B cell (primary cell): ENCODE results near the gene ANKRD17. TPM values are rescaled to one million over a fixed set of nuclear protein-coding genes. Genes with fewer than 3 reads are reported as not detected.
"Not testable (repeated sequence)": the region's sequence is repeated elsewhere in the genome, so short reads cannot be mapped to it uniquely, and the experiment has no call there.

ENCODE experiments used
- ATAC-seq: fragments of 200-7000 bp; cut with Tn5 transposase; one replicate; pipeline ENCODE4 v1.10.0; 2021; ENCODE audit warnings: low read depth, mild to moderate bottlenecking, moderate number of reproducible peaks, moderate library complexity
- CTCF ChIA-PET: fragments of 350-600 bp; sonication (Branson Sonifier 250); formaldehyde crosslinking; loops from one replicate; lab custom pipeline; 2021; ENCODE audit warnings: antibody characterized with exemption, inconsistent platforms; lab: Charles Lee
- POLR2A ChIA-PET: fragments of 350-600 bp; sonication (Branson Sonifier 250); formaldehyde crosslinking; loops from one replicate; lab custom pipeline; 2021; ENCODE audit warnings: antibody characterized with exemption; lab: Charles Lee
- DNase-seq: peaks from one replicate; pipeline ENCODE4 v3.0.0; 2013
- H2AFZ ChIP-seq: 2 replicates; pipeline ENCODE4 v1.6.1; 2012; ENCODE audit warnings: mild to moderate bottlenecking, low read depth, low read length; ENCODE audit not compliant: insufficient read depth, poor library complexity, severe bottlenecking
- H3K27ac ChIP-seq, 2 donors: 1 replicate in 1 of 2; 2 replicates in 1 of 2; pipeline ENCODE4 v1.5.1; 2012 to 2013; ENCODE audit warnings: low read length in 2 of 2, mild to moderate bottlenecking in 2 of 2, moderate library complexity in 1 of 2
- H3K27me3 ChIP-seq, 4 experiments: fragments of 200-600 bp in 1 of 4; sonication (generic) in 1 of 4; replicated peaks in 1 of 4; 1 replicate in 2 of 4; 2 replicates in 2 of 4; pipeline versions ENCODE4 v1.6.1 to v1.7.0; 2013 to 2016; ENCODE audit warnings: low read length in 3 of 4, mild to moderate bottlenecking in 2 of 4, mixed read lengths in 1 of 4, moderate library complexity in 1 of 4; ENCODE audit not compliant: insufficient read depth in 4 of 4, control insufficient read depth in 3 of 4; ENCODE audit errors: control extremely low read depth in 1 of 4
- H3K36me3 ChIP-seq, 2 experiments: replicated peaks in 1 of 2; 1 replicate in 1 of 2; 2 replicates in 1 of 2; pipeline versions ENCODE4 v1.6.1 to v1.7.1; 2013; ENCODE audit warnings: low read length in 1 of 2; ENCODE audit not compliant: insufficient read depth in 2 of 2, control insufficient read depth in 1 of 2; ENCODE audit errors: control extremely low read depth in 1 of 2, extremely low read depth in 1 of 2
- H3K4me1 ChIP-seq, 2 donors: fragments of 200-600 bp in 1 of 2; sonication (generic) in 1 of 2; 1 replicate in 1 of 2; 2 replicates in 1 of 2; pipeline versions ENCODE4 v1.5.1 to v1.6.1; 2013 to 2017; ENCODE audit warnings: low read length in 2 of 2; ENCODE audit not compliant: control insufficient read depth in 2 of 2, insufficient read depth in 2 of 2
- H3K4me2 ChIP-seq: replicated peaks from 2 replicates; pipeline ENCODE3; 2012; ENCODE audit warnings: mild to moderate bottlenecking, low read depth, low read length; ENCODE audit not compliant: poor library complexity, severe bottlenecking
- H3K4me3 ChIP-seq, 5 experiments: fragments of 200-600 bp in 1 of 5; sonication (generic) in 1 of 5; 1 replicate in 3 of 5; 2 replicates in 2 of 5; pipeline versions ENCODE4 v1.5.1 to v1.7.0; 2011 to 2016; ENCODE audit warnings: low read length in 4 of 5, mild to moderate bottlenecking in 4 of 5, low read depth in 2 of 5, control low read depth in 1 of 5, moderate library complexity in 1 of 5; ENCODE audit not compliant: insufficient read depth in 1 of 5; ENCODE audit errors: control extremely low read depth in 1 of 5, extremely low read depth in 1 of 5
- H3K79me2 ChIP-seq: fragments of 200-600 bp; sonication (generic); one replicate; pipeline ENCODE4 v1.6.0; 2016; ENCODE audit warnings: low read length; ENCODE audit not compliant: control insufficient read depth, insufficient read depth
- H3K9ac ChIP-seq: fragments of 200-600 bp; sonication (generic); 2 replicates; pipeline ENCODE4 v1.6.1; 2017; ENCODE audit warnings: mild to moderate bottlenecking, low read length, moderate library complexity
- H3K9me3 ChIP-seq, 3 donors: one replicate each; pipeline versions ENCODE4 v1.6.1 to v1.7.1; 2013; ENCODE audit warnings: low read length in 2 of 3; ENCODE audit not compliant: control insufficient read depth in 2 of 3, insufficient read depth in 1 of 3; ENCODE audit errors: control extremely low read depth in 1 of 3
- H4K20me1 ChIP-seq: 2 replicates; pipeline ENCODE4 v1.6.0; 2012; ENCODE audit warnings: mild to moderate bottlenecking, low read length; ENCODE audit not compliant: insufficient read depth, control insufficient read depth, poor library complexity, severe bottlenecking
- H3K27ac Mint-ChIP-seq: one replicate; pipeline ENCODE4 v1.8.0; 2021; ENCODE audit warnings: mixed read lengths
- H3K27me3 Mint-ChIP-seq: one replicate; pipeline ENCODE4 v1.8.0; 2021; ENCODE audit warnings: mixed read lengths
- H3K4me1 Mint-ChIP-seq: one replicate; pipeline ENCODE4 v1.8.0; 2021; ENCODE audit warnings: mixed read lengths
- H3K4me3 Mint-ChIP-seq: one replicate; pipeline ENCODE4 v1.8.0; 2021; ENCODE audit warnings: mixed read lengths
- H3K9me3 Mint-ChIP-seq: one replicate; pipeline ENCODE4 v1.8.0; 2022; ENCODE audit warnings: mixed read lengths; ENCODE audit not compliant: insufficient read depth
- EZH2 ChIP-seq: IDR thresholded peaks from 2 replicates; pipeline ENCODE4 v1.6.1; 2012; ENCODE audit warnings: borderline replicate concordance, low read depth, mild to moderate bottlenecking, moderate library complexity, low read length; ENCODE audit not compliant: insufficient read depth, poor library complexity, severe bottlenecking
- WGBS: methylation state at CpG from one replicate; pipeline ENCODE4 v1.1.5; 2013; ENCODE audit warnings: missing lambda C conversion rate; ENCODE audit not compliant: insufficient coverage; 5-methylcytosine and 5-hydroxymethylcytosine counted together
- intact Hi-C: fragments of 100-400 bp; cut with micrococcal nuclease; formaldehyde crosslinking; loops from one replicate; pipeline ENCODE4 v1.10.0; 2022
- polyA plus RNA-seq: library from polyadenylated mRNA; depleted of rRNA; stranded (reverse); fragments of >200 nt; gene quantifications from 2 replicates; pipeline ENCODE4 v1.2.3, GENCODE V29; 2012
- total RNA-seq, 2 donors: library from RNA; stranded (reverse); fragments of 120-200 nt in 1 of 2; gene quantifications; 1 replicate in 1 of 2; 2 replicates in 1 of 2; pipeline versions ENCODE4 v1.2.3 to v1.2.4, GENCODE V29; 2013 to 2022
- TF ChIP-seq, protein P1 (sequence below): fragments of 200-600 bp; IDR thresholded peaks from one replicate; pipeline ENCODE4 v1.8.0; 2022; ENCODE audit warnings: antibody characterized with exemption, mild to moderate bottlenecking

The ANKRD17 gene
- total and polyA plus RNA-seq, 2 donors (not counting 1 experiment from before 2014, with no cell fraction given): 15.8 to 69.4 TPM

DNA sequence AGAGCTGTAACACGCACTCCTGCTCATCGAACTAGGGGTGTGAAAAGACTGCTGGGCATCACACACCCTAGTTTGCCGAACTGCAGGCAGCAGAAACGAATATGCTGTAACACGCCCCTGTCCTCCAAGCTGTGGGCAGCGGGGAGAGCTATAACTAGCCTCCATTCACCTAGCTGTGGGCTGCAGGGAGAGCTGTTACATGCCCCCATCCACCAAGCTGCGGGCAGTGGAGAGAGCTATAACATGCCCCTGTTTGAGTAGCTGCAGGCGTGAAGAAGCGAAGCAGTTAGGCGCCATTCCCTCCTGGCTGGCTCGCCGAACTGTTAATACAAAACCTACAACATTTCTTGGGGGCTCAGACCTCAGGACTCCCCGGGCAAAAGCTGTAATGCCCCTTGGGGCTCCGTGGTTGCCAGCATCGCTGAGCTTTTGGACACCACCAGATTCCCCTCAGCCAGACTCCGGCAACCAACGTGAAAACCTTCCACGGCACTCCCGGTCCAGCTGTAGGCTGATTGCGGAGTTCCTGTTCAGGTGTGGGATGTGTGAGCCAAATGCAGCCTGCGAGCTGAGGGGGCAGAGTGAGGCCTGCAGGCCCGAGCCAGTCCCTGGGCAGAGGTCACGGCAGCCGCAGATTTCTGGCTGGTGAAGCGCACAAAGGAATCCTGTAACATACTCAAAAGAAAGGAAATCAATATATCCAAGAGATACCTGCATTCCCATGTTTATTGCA, 41.1 kb upstream of the ANKRD17 start:
- Histone ChIP-seq H3K4me1 (no peaks in the 10 kb centered on the region), H3K27ac (no peak overlapping the region), H4K20me1 (no peaks in the 10 kb centered on the region), H3K9me3 (peaks cover 0 to 19% (median 3%) of the 10 kb centered on the region in 3 donors), H2AFZ (no peak overlapping the region), H3K79me2 (no peaks in the 10 kb centered on the region), H3K36me3 (no peaks in the 10 kb centered on the region), H3K4me3 (no peak overlapping the region), H3K4me2 (no peak overlapping the region), H3K27me3 (no peaks in the 10 kb centered on the region), H3K9ac (no peak overlapping the region)
- 95% methylated on average over 24 of the region's 25 CpGs for WGBS
- Mint-ChIP-seq H3K9me3 (no peaks in the 10 kb centered on the region), H3K4me1 (no peaks in the 10 kb centered on the region), H3K27ac (no peak overlapping the region), H3K4me3 (no peak overlapping the region), H3K27me3 (no peaks in the 10 kb centered on the region)
- POLR2A ChIA-PET: no interaction called here
- intact Hi-C loops: no loop called here
- no peak for ATAC-seq
- CTCF ChIA-PET: interaction anchor here (1.1 to 1.4 kb wide), 3 partner anchors 9 to 14 kb away, joined by 3 to 4 read pairs (median 4); no protein-coding TSS in a partner anchor
- DNase-seq: no peak
- TF ChIP-seq, protein P1, sequence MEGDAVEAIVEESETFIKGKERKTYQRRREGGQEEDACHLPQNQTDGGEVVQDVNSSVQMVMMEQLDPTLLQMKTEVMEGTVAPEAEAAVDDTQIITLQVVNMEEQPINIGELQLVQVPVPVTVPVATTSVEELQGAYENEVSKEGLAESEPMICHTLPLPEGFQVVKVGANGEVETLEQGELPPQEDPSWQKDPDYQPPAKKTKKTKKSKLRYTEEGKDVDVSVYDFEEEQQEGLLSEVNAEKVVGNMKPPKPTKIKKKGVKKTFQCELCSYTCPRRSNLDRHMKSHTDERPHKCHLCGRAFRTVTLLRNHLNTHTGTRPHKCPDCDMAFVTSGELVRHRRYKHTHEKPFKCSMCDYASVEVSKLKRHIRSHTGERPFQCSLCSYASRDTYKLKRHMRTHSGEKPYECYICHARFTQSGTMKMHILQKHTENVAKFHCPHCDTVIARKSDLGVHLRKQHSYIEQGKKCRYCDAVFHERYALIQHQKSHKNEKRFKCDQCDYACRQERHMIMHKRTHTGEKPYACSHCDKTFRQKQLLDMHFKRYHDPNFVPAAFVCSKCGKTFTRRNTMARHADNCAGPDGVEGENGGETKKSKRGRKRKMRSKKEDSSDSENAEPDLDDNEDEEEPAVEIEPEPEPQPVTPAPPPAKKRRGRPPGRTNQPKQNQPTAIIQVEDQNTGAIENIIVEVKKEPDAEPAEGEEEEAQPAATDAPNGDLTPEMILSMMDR: no peak
- no peak for TF ChIP-seq EZH2

DNA sequence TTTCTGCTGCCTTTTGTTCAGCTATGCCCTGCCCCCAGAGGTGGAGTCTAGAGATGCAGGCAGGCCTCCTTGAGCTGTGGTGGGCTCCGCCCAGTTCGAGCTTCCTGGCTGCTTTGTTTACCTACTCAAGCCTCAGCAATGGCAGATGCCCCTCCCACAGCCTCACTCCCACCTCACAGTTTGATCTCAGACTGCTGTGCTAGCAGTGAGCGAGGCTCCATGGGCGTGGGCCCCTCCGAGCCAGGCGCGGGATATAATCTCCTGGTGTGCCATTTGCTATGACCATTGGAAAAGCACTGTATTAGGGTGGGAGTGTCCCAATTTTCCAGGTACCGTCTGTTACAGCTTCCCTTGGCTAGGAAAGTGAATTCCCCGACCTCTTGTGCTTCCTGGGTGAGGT, 34.1 kb upstream of the ANKRD17 start:
- H3K36me3 ChIP-seq, H3K27ac ChIP-seq, H2AFZ ChIP-seq, H3K27ac Mint-ChIP-seq, DNase-seq, H3K4me3 Mint-ChIP-seq, CTCF ChIA-PET, H3K9me3 Mint-ChIP-seq, POLR2A ChIA-PET, intact Hi-C loops, H3K9ac ChIP-seq, H3K4me3 ChIP-seq, H3K4me1 ChIP-seq, H3K4me2 ChIP-seq, ATAC-seq, H3K4me1 Mint-ChIP-seq, H3K27me3 Mint-ChIP-seq, H3K27me3 ChIP-seq, H4K20me1 ChIP-seq, H3K79me2 ChIP-seq: not testable (repeated sequence)
- peaks cover 0 to 18% (median 5%) of the 10 kb centered on the region in 3 donors for H3K9me3 ChIP-seq
- 99% methylated on average over 9 of the region's 9 CpGs for WGBS
